ENCODE measurements around the gene RBPJ.
"Not testable (repeated sequence)": the region's sequence is repeated elsewhere in the genome, so short reads cannot be mapped to it uniquely, and the experiment has no call there.

Gene RBPJ

GRCh38 chr4:26311633-26312032 lies 9.2 kb upstream of the RBPJ start:
- Mint-ChIP-seq H3K4me3 (peak overlapping the region in 1 of 2 donors; percentile 73), H3K27ac (peak overlapping the region in 1 of 2 donors; percentile 80), H3K27me3 (no peaks in the 10 kb centered on the region), H3K9me3 (peaks cover 0 to 4% of the 10 kb centered on the region in 2 donors), H3K36me3 (ENCODE audit: insufficient read depth) (peaks cover 2% of the 10 kb centered on the region), H3K4me1 (ENCODE audit: low read depth in 2 of 2) (peaks cover 9 to 13% of the 10 kb centered on the region in 2 donors)
- ATAC-seq (replicated peaks): no peak
- DNase-seq: no peak

- not testable (repeated sequence) for H3K9me3 Mint-ChIP-seq; H3K27me3 Mint-ChIP-seq; DNase-seq; H3K4me3 Mint-ChIP-seq; ATAC-seq (replicated peaks)
- Mint-ChIP-seq H3K27ac (peak overlapping the region in 1 of 2 donors; percentile 73), H3K4me1 (ENCODE audit: low read depth in 2 of 2) (peaks cover 20 to 24% of the 10 kb centered on the region in 2 donors), H3K36me3 (ENCODE audit: insufficient read depth) (peaks cover 27% of the 10 kb centered on the region)
Observed at GRCh38 chr4:26315316-26315932, 5.4 kb upstream of the RBPJ start.

- Mint-ChIP-seq H3K4me1 (ENCODE audit: low read depth in 2 of 2) (peaks cover 23 to 29% of the 10 kb centered on the region in 2 donors), H3K9me3 (peaks cover 0 to 4% of the 10 kb centered on the region in 2 donors), H3K27me3 (no peaks in the 10 kb centered on the region), H3K36me3 (ENCODE audit: insufficient read depth) (peaks cover 46% of the 10 kb centered on the region), H3K4me3 (peak overlapping the region in 1 of 2 donors; percentile 93), H3K27ac (peak overlapping the region; percentile 96 to 97)
- ATAC-seq (replicated peaks) (no peak), DNase-seq (no peak)
Observed at GRCh38 chr4:26317766-26318165, 3.0 kb upstream of the RBPJ start.

- Mint-ChIP-seq H3K27me3 (no peaks in the 10 kb centered on the region), H3K4me1 (ENCODE audit: low read depth in 2 of 2) (peaks cover 28 to 42% of the 10 kb centered on the region in 2 donors), H3K4me3 (peak overlapping the region; percentile 89 to 93), H3K9me3 (peaks cover 0 to 4% of the 10 kb centered on the region in 2 donors), H3K27ac (peak overlapping the region; percentile 96 to 97), H3K36me3 (ENCODE audit: insufficient read depth) (peaks cover 46% of the 10 kb centered on the region)
- peak; percentile 64 for ATAC-seq (replicated peaks)
- DNase-seq: peak; percentile 89 to 94 (median 93)
Observed at GRCh38 chr4:26319467-26319948, 1.3 kb upstream of the RBPJ start.

GRCh38 chr4:26319949-26320537 lies 771 bp upstream of the RBPJ start:
- peaks cover 31 to 45% of the 10 kb centered on the region in 2 donors for H3K4me1 Mint-ChIP-seq (ENCODE audit: low read depth in 2 of 2)
- DNase-seq: peak in 2 of 3 experiments; percentile 31 to 42
- peak overlapping the region; percentile 89 to 93 for H3K4me3 Mint-ChIP-seq
- H3K27me3 Mint-ChIP-seq: no peaks in the 10 kb centered on the region
- H3K27ac Mint-ChIP-seq: peak overlapping the region; percentile 96 to 97
- peaks cover 43% of the 10 kb centered on the region for H3K36me3 Mint-ChIP-seq (ENCODE audit: insufficient read depth)
- no peak for ATAC-seq (replicated peaks)
- peaks cover 0 to 4% of the 10 kb centered on the region in 2 donors for H3K9me3 Mint-ChIP-seq

GRCh38 chr4:26321373-26322221 lies 783 bp downstream of the RBPJ start:
- Mint-ChIP-seq H3K27me3 (no peaks in the 10 kb centered on the region), H3K36me3 (ENCODE audit: insufficient read depth) (peaks cover 43% of the 10 kb centered on the region), H3K27ac (peak overlapping the region; percentile 96 to 97), H3K4me3 (peak overlapping the region; percentile 89 to 93), H3K4me1 (ENCODE audit: low read depth in 2 of 2) (peaks cover 34 to 48% of the 10 kb centered on the region in 2 donors), H3K9me3 (no peaks in the 10 kb centered on the region)
- no peak for ATAC-seq (replicated peaks)
- DNase-seq: peak; percentile 30 to 31 (median 30)

GRCh38 chr4:26322346-26322745 lies 1.5 kb downstream of the RBPJ start:
- DNase-seq: no peak
- H3K4me1 Mint-ChIP-seq (ENCODE audit: low read depth in 2 of 2): peaks cover 36 to 52% of the 10 kb centered on the region in 2 donors

GRCh38 chr4:26323821-26324220 lies 3.0 kb downstream of the RBPJ start:
- DNase-seq: no peak
- H3K36me3 Mint-ChIP-seq (ENCODE audit: insufficient read depth): peaks cover 34% of the 10 kb centered on the region
- H3K4me3 Mint-ChIP-seq: no peak overlapping the region

More at GRCh38 chr4:26322346-26322745, 1.5 kb downstream of the RBPJ start:
- ATAC-seq (replicated peaks): no peak
- peak overlapping the region; percentile 89 to 93 for H3K4me3 Mint-ChIP-seq
- no peaks in the 10 kb centered on the region for H3K9me3 Mint-ChIP-seq
- H3K36me3 Mint-ChIP-seq (ENCODE audit: insufficient read depth): peaks cover 43% of the 10 kb centered on the region
- peak overlapping the region; percentile 96 to 97 for H3K27ac Mint-ChIP-seq
- no peaks in the 10 kb centered on the region for H3K27me3 Mint-ChIP-seq

GRCh38 chr4:26325191-26325590 lies 4.4 kb downstream of the RBPJ start:
- peak; percentile 22 to 36 (median 33) for DNase-seq
- Mint-ChIP-seq H3K4me1 (ENCODE audit: low read depth in 2 of 2) (peaks cover 32 to 41% of the 10 kb centered on the region in 2 donors), H3K36me3 (ENCODE audit: insufficient read depth) (peaks cover 21% of the 10 kb centered on the region), H3K27me3 (no peaks in the 10 kb centered on the region), H3K9me3 (no peaks in the 10 kb centered on the region), H3K4me3 (no peak overlapping the region), H3K27ac (peak overlapping the region in 1 of 2 donors; percentile 9)
- peak; percentile 45 for ATAC-seq (replicated peaks)

More at GRCh38 chr4:26323821-26324220, 3.0 kb downstream of the RBPJ start:
- H3K27ac Mint-ChIP-seq: no peak overlapping the region
- peaks cover 32 to 48% of the 10 kb centered on the region in 2 donors for H3K4me1 Mint-ChIP-seq (ENCODE audit: low read depth in 2 of 2)
- no peaks in the 10 kb centered on the region for H3K9me3 Mint-ChIP-seq
- no peak for ATAC-seq (replicated peaks)
- H3K27me3 Mint-ChIP-seq: no peaks in the 10 kb centered on the region

GRCh38 chr4:26326791-26327190 lies 6.0 kb downstream of the RBPJ start:
- Mint-ChIP-seq H3K36me3 (ENCODE audit: insufficient read depth) (peaks cover 6% of the 10 kb centered on the region), H3K4me3 (no peak overlapping the region)

GRCh38 chr4:26330186-26330787 lies 9.5 kb downstream of the RBPJ start:
- peaks cover 3% of the 10 kb centered on the region for H3K36me3 Mint-ChIP-seq (ENCODE audit: insufficient read depth)
- H3K27me3 Mint-ChIP-seq: no peaks in the 10 kb centered on the region
- DNase-seq (peak in 2 of 3 experiments; percentile 11 to 18), ATAC-seq (replicated peaks) (peak; percentile 85)
- peak overlapping the region in 1 of 2 donors; percentile 28 for H3K4me3 Mint-ChIP-seq
- no peak overlapping the region for H3K27ac Mint-ChIP-seq
- peaks cover 23 to 33% of the 10 kb centered on the region in 2 donors for H3K4me1 Mint-ChIP-seq (ENCODE audit: low read depth in 2 of 2)
- no peaks in the 10 kb centered on the region for H3K9me3 Mint-ChIP-seq

More at GRCh38 chr4:26326791-26327190, 6.0 kb downstream of the RBPJ start:
- DNase-seq: no peak
- H3K27me3 Mint-ChIP-seq: no peaks in the 10 kb centered on the region
- H3K27ac Mint-ChIP-seq: no peak overlapping the region
- peaks cover 41% of the 10 kb centered on the region in 2 donors for H3K4me1 Mint-ChIP-seq (ENCODE audit: low read depth in 2 of 2)
- ATAC-seq (replicated peaks): no peak
- no peaks in the 10 kb centered on the region for H3K9me3 Mint-ChIP-seq

- H3K27ac Mint-ChIP-seq: peak overlapping the region in 1 of 2 donors; percentile 81
- peaks cover 26 to 36% of the 10 kb centered on the region in 2 donors for H3K4me1 Mint-ChIP-seq (ENCODE audit: low read depth in 2 of 2)
- no peak for DNase-seq
- no peak for ATAC-seq (replicated peaks)
- no peaks in the 10 kb centered on the region for H3K9me3 Mint-ChIP-seq
- peak overlapping the region in 1 of 2 donors; percentile 28 for H3K4me3 Mint-ChIP-seq
- H3K27me3 Mint-ChIP-seq: no peaks in the 10 kb centered on the region
- peaks cover 6% of the 10 kb centered on the region for H3K36me3 Mint-ChIP-seq (ENCODE audit: insufficient read depth)
Observed at GRCh38 chr4:26330946-26331345, 10.1 kb downstream of the RBPJ start.
